Keratinocyte (primary cell): Measurements from ENCODE around the gene HOXB7.

ENCODE experiments used
- EZH2 ChIP-seq: IDR thresholded peaks from one replicate; pipeline ENCODE4 v1.6.1; 2012; ENCODE audit warnings: inconsistent platforms, mild to moderate bottlenecking, low read length, moderate library complexity
- TF ChIP-seq, protein P1 (sequence below), 3 experiments: IDR thresholded peaks in 1 of 3; conservative IDR thresholded peaks in 1 of 3; optimal IDR thresholded peaks in 1 of 3; 2 replicates in 2 of 3; 3 replicates in 1 of 3; pipeline versions ENCODE3 to v1.5.1; 2011; ENCODE audit warnings: low read length in 3 of 3, mild to moderate bottlenecking in 3 of 3, moderate library complexity in 2 of 3, control low read depth in 1 of 3, inconsistent platforms in 1 of 3; ENCODE audit not compliant: insufficient read depth in 2 of 3; ENCODE audit errors: extremely low read depth in 1 of 3

DNA sequence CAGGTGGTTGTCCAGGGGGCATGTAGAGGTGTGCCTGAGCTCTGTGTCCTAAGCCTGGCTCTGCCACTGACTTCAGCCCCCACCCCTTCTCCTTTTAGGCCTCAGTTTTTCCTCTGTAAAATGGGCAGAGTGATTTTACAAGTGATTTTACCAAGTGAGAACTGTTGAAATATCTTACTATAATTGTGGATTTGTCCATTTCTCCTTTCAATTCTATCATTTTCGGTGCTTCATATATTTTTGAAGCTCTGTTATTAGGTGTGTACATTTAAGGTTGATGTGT, 37.1 kb upstream of the HOXB7 start:
- TF ChIP-seq, protein P1, sequence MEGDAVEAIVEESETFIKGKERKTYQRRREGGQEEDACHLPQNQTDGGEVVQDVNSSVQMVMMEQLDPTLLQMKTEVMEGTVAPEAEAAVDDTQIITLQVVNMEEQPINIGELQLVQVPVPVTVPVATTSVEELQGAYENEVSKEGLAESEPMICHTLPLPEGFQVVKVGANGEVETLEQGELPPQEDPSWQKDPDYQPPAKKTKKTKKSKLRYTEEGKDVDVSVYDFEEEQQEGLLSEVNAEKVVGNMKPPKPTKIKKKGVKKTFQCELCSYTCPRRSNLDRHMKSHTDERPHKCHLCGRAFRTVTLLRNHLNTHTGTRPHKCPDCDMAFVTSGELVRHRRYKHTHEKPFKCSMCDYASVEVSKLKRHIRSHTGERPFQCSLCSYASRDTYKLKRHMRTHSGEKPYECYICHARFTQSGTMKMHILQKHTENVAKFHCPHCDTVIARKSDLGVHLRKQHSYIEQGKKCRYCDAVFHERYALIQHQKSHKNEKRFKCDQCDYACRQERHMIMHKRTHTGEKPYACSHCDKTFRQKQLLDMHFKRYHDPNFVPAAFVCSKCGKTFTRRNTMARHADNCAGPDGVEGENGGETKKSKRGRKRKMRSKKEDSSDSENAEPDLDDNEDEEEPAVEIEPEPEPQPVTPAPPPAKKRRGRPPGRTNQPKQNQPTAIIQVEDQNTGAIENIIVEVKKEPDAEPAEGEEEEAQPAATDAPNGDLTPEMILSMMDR (optimal IDR thresholded peaks at IDR 0.05 in 1 of 3, IDR thresholded peaks at IDR 0.05 in 1 of 3, conservative IDR thresholded peaks at IDR 0.05 in 1 of 3; ENCODE audit: extremely low read depth in 1 of 3, insufficient read depth in 2 of 3, low read length in 3 of 3): no peak
- TF ChIP-seq EZH2: no peak
